ES-I3 (cell line): ENCODE measurements around the gene CLEC4E.
"Not testable (repeated sequence)": the region's sequence is repeated elsewhere in the genome, so short reads cannot be mapped to it uniquely, and the experiment has no call there.

ENCODE experiments used
- H3K36me3 ChIP-seq: 2 replicates; pipeline ENCODE4 v1.6.1; 2013; ENCODE audit warnings: mild to moderate bottlenecking, low read length, control low read depth, moderate library complexity; ENCODE audit not compliant: insufficient read depth
- H3K4me1 ChIP-seq: 2 replicates; pipeline ENCODE4 v1.6.1; 2013; ENCODE audit warnings: mild to moderate bottlenecking, control low read depth, low read length; ENCODE audit not compliant: insufficient read depth
- H3K9ac ChIP-seq: 2 replicates; pipeline ENCODE4 v1.6.1; 2013; ENCODE audit warnings: low read depth, mild to moderate bottlenecking, low read length, moderate library complexity
- H3K9me3 ChIP-seq: 2 replicates; pipeline ENCODE4 v1.6.1; 2013; ENCODE audit warnings: mild to moderate bottlenecking, low read length, moderate library complexity; ENCODE audit not compliant: control insufficient read depth, insufficient read depth

Gene CLEC4E

DNA sequence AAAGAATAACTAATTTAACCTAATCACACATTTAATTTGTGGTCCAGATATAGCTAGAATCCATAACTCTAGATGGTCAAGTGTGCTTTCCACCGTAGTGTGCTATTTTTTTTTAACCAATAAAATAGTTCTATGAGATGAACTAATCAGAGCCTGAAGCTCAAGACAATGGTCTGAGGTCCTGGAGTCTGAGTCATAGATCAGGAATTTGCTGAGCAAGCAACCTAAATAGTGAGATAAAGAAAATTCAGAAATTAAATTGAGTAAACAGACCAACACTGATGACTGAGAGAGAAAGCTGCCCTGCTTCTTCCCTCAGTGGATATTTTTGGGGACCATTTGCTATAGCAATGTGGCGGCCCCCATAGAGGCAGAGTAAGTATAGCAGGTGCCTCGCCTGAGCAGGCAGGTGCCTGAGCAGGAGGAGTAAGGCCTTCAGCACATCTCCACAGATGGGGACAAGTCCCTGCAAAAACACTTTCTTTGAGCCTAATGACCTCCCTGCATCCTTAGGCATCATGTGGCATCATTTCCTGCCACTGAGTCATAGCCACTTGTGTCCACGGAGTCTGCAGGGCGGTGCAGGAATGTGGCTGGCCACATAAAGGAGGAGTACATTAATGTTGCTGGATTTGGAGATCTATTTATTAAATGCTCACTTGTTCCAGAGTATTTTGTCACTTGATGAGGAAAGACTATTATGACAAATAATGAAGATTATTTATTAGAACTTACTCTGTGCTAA lies 13.9 kb upstream of the CLEC4E start:
- Histone ChIP-seq H3K36me3 (no peaks in the 10 kb centered on the region), H3K4me1 (no peaks in the 10 kb centered on the region)

GRCh38 chr12:8553088-8553627 lies 12.5 kb upstream of the CLEC4E start:
- no peaks in the 10 kb centered on the region for H3K9me3 ChIP-seq
- no peaks in the 10 kb centered on the region for H3K4me1 ChIP-seq
- H3K9ac ChIP-seq = no peak overlapping the region
- no peaks in the 10 kb centered on the region for H3K36me3 ChIP-seq

More for the DNA sequence above, 13.9 kb upstream of the CLEC4E start:
- Histone ChIP-seq H3K9ac (no peak overlapping the region), H3K9me3 (no peaks in the 10 kb centered on the region)

DNA sequence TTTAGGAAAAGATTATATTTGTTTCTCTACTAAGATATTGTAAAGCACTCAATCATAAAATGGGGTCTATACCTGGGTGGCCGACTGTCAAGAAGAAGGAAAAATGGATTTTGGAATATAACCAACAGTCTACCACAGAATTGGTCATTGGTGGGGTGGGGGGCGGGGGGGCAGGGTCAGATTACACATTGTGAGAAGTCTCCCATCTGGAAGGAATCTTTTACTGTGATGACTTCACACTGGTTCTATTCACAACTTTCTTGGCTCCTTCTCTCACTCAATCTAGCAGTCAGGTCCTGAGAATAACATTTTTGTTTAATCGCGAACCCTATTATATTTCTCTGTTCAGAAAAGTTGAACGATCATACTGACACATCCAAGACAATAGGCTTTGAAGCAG lies 8.7 kb upstream of the CLEC4E start:
- H3K36me3 ChIP-seq = no peaks in the 10 kb centered on the region
- H3K9ac ChIP-seq = no peak overlapping the region
- H3K9me3 ChIP-seq = no peaks in the 10 kb centered on the region
- 0 out of 2 replicates have a peak, but pooled peaks cover 4% of the 10 kb centered on the region for H3K4me1 ChIP-seq

DNA sequence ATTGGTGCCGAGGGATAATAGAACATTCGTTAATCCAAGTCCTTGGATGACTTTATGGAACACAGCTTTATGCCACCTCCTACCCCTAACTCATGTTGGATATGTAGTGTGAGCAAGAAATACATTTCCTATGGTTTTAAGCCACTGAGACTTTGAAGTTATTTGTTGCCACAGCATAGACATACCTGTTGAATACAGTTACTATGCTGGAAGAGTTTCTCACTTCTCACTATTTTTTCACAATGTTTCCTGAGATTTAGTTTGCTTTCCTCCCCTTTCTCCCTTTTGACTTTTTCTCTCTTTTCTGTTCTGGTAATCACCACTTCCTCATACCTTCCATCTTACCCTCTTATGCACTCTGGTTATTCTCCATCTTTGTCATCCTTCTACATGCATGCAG lies 7.5 kb upstream of the CLEC4E start:
- Histone ChIP-seq H3K9ac (no peak overlapping the region), H3K9me3 (no peaks in the 10 kb centered on the region), H3K36me3 (no peaks in the 10 kb centered on the region), H3K4me1 (0 out of 2 replicates have a peak, but pooled peaks cover 4% of the 10 kb centered on the region)

DNA sequence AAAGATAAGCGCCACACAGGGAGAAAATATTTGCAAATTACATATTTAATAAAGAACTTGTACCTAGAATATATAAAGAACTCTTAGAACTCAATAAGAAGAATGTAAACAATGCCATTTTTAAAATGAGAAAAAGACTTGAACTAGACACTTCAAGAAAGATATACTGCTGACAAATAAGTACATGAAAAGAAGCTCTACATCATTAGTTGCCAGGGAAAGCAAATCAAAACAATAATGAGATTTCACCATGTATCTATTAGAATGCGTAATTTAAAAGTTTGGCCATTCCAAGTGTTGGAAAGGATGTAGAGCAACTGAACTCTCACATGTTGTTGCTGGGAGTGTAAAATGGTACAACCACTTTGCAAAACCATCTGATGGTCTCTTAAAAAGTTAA lies 6.9 kb upstream of the CLEC4E start:
- H3K36me3 ChIP-seq = no peaks in the 10 kb centered on the region
- H3K9me3 ChIP-seq = no peaks in the 10 kb centered on the region
- H3K4me1 ChIP-seq = 0 out of 2 replicates have a peak, but pooled peaks cover 4% of the 10 kb centered on the region
- H3K9ac ChIP-seq = no peak overlapping the region

GRCh38 chr12:8546591-8546990 lies 5.9 kb upstream of the CLEC4E start:
- no peaks in the 10 kb centered on the region for H3K9me3 ChIP-seq
- H3K9ac ChIP-seq = no peak overlapping the region
- no peaks in the 10 kb centered on the region for H3K36me3 ChIP-seq
- 0 out of 2 replicates have a peak, but pooled peaks cover 4% of the 10 kb centered on the region for H3K4me1 ChIP-seq

DNA sequence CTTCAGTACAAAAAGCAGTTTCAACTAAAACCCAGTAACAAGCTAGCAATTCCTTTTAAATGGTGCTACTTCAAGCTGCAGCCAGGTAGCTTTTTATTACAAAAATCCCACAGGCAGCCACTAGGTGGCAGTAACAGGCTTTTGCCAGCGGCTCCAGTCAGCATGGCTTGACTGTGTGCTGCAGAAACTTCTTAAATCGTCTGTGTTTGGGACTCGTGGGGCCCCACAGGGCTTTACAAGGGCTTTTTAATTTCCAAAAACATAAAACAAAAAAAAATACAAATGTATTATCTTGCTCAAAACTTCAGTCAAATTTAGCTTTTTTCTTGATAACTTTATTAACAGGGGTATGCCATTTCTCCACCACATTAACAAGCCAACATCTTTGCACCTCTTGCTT lies 3.6 kb upstream of the CLEC4E start:
- H3K4me1 ChIP-seq = 0 out of 2 replicates have a peak, but pooled peaks cover 4% of the 10 kb centered on the region
- H3K36me3 ChIP-seq = no peaks in the 10 kb centered on the region
- H3K9ac ChIP-seq = no peak overlapping the region

GRCh38 chr12:8541562-8541961 lies 857 bp upstream of the CLEC4E start:
- no peak overlapping the region for H3K9ac ChIP-seq
- H3K36me3 ChIP-seq = no peaks in the 10 kb centered on the region
- H3K4me1 ChIP-seq = 0 out of 2 replicates have a peak, but pooled peaks cover 4% of the 10 kb centered on the region
- no peaks in the 10 kb centered on the region for H3K9me3 ChIP-seq

More for the DNA sequence above, 3.6 kb upstream of the CLEC4E start:
- no peaks in the 10 kb centered on the region for H3K9me3 ChIP-seq

DNA sequence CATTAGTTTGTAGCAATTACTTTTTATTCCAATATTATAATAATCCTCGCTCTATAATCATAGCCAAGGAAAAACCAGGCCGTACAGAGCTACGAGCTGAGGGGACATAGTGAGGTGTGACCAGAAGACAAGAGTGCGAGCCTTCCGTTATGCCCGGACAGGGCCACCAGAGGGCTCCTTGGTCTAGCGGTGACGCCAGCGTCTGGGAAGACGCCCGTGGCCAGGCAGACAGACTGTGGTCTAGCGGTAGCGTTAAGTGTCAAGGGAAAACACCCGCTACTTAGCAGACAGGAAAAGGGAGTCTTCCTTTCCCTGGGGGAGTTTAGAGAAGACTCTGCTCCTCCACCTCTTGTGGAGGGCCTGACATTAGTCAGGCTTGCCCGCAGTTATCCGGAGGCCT lies 2.9 kb downstream of the CLEC4E start:
- not testable (repeated sequence) for H3K4me1 ChIP-seq, H3K36me3 ChIP-seq, H3K9me3 ChIP-seq, H3K9ac ChIP-seq

- Histone ChIP-seq H3K9ac (no peak overlapping the region), H3K36me3 (no peaks in the 10 kb centered on the region), H3K9me3 (no peaks in the 10 kb centered on the region), H3K4me1 (no peaks in the 10 kb centered on the region; the same call in 1 of the 2 replicates)
Observed at GRCh38 chr12:8532045-8532444, 8.7 kb downstream of the CLEC4E start.

- Histone ChIP-seq H3K4me1 (no peaks in the 10 kb centered on the region; the same call in 1 of the 2 replicates), H3K9ac (peak overlapping the region; percentile 25; the same call in 1 of the 2 replicates), H3K36me3 (no peaks in the 10 kb centered on the region), H3K9me3 (peaks cover 9% of the 10 kb centered on the region; the same call in 1 of the 2 replicates)
Observed at GRCh38 chr12:8527250-8528130, 13.2 kb downstream of the CLEC4E start.

GRCh38 chr12:8519171-8519570 lies 21.5 kb downstream of the CLEC4E start:
- H3K9ac ChIP-seq = no peak overlapping the region
- no peaks in the 10 kb centered on the region for H3K4me1 ChIP-seq
- H3K36me3 ChIP-seq = no peaks in the 10 kb centered on the region
- H3K9me3 ChIP-seq = 0 out of 2 replicates have a peak, but pooled peaks cover under 1% of the 10 kb centered on the region

DNA sequence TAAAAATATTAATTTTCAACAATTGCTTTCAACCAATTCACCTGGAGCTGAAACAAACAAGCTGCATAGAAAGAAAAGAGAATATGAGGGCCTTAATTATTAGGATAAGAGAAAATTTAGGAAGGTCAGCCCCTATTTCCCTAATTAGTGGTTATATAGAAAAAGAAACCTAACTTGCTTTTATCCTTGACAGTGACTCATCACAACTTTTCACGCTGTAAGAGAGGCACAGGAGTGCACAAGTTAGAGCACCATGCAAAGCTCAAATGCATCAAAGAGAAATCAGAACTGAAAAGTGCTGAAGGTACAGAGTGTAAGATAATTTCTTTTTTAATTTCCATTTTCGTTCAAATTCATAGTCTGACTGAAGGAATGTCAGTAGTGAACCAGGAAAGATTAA lies 22.7 kb downstream of the CLEC4E start:
- Histone ChIP-seq H3K9ac (no peak overlapping the region), H3K4me1 (no peaks in the 10 kb centered on the region), H3K36me3 (no peaks in the 10 kb centered on the region), H3K9me3 (no peaks in the 10 kb centered on the region)

- Histone ChIP-seq H3K4me1 (peaks cover 14% of the 10 kb centered on the region), H3K36me3 (no peaks in the 10 kb centered on the region), H3K9ac (no peak within 1 kb of the TSS), H3K9me3 (no peaks in the 10 kb centered on the region)
Observed at GRCh38 chr12:8513256-8513655, 27.4 kb downstream of the CLEC4E start, which contains the start of gene CLEC4D. CLEC4D (plus strand) TSS chr12:8513503; CDS start chr12:8513733, 230 bp downstream.
